NCI-H1092 (cell line): ENCODE measurements around the gene CRIM1.
A peak's percentile ranks its signal among the peaks of the same experiment; 100 is the strongest.

Source experiments
- DNase-seq: peaks from one replicate; lab custom pipeline; 2025; lab: John Stamatoyannopoulos, UW

The CRIM1 gene

GRCh38 chr2:36482576-36483214 lies 127.1 kb downstream of the CRIM1 start:
- DNase-seq: no peak

GRCh38 chr2:36483290-36483689 lies 127.7 kb downstream of the CRIM1 start:
- DNase-seq: no peak

- no peak for DNase-seq
Observed at GRCh38 chr2:36484454-36484853, 128.9 kb downstream of the CRIM1 start.

- DNase-seq: no peak
Observed at GRCh38 chr2:36485521-36485920, 129.9 kb downstream of the CRIM1 start.

- no peak for DNase-seq
Observed at GRCh38 chr2:36486521-36487044, 131.0 kb downstream of the CRIM1 start.

- no peak for DNase-seq
Observed at GRCh38 chr2:36487947-36488346, 132.4 kb downstream of the CRIM1 start.

- DNase-seq: no peak
Observed at GRCh38 chr2:36489281-36489680, 133.7 kb downstream of the CRIM1 start.

GRCh38 chr2:36490749-36491148 lies 135.2 kb downstream of the CRIM1 start:
- DNase-seq: no peak

- DNase-seq: no peak
Observed at GRCh38 chr2:36492216-36492945, 136.8 kb downstream of the CRIM1 start.

GRCh38 chr2:36493306-36493705 lies 137.7 kb downstream of the CRIM1 start:
- DNase-seq: no peak

- DNase-seq: no peak
Observed at GRCh38 chr2:36497570-36498163, 142.1 kb downstream of the CRIM1 start.

GRCh38 chr2:36499128-36499820 lies 143.7 kb downstream of the CRIM1 start:
- no peak for DNase-seq

- no peak for DNase-seq
Observed at GRCh38 chr2:36500072-36500471, 144.5 kb downstream of the CRIM1 start.

- no peak for DNase-seq
Observed at GRCh38 chr2:36502081-36502480, 146.5 kb downstream of the CRIM1 start.

GRCh38 chr2:36507408-36507812 lies 151.8 kb downstream of the CRIM1 start:
- peak; percentile 5 for DNase-seq

GRCh38 chr2:36509075-36509474 lies 153.5 kb downstream of the CRIM1 start:
- no peak for DNase-seq

- no peak for DNase-seq
Observed at GRCh38 chr2:36511858-36512603, 156.5 kb downstream of the CRIM1 start.

- DNase-seq: no peak
Observed at GRCh38 chr2:36512705-36513104, 157.1 kb downstream of the CRIM1 start.

GRCh38 chr2:36513661-36514060 lies 158.1 kb downstream of the CRIM1 start:
- no peak for DNase-seq

GRCh38 chr2:36515538-36515937 lies 160.0 kb downstream of the CRIM1 start:
- DNase-seq: no peak

GRCh38 chr2:36516136-36516870 lies 160.7 kb downstream of the CRIM1 start:
- DNase-seq: no peak
